GM19238 (cell line): ENCODE measurements around the gene SLC9A5.

Experiments
- DNase-seq: peaks from one replicate; pipeline ENCODE4 v3.0.0; 2011; ENCODE audit warnings: low spot score; ENCODE audit not compliant: insufficient read length

Gene SLC9A5

GRCh38 chr16:67305216-67306071 lies 56.7 kb downstream of the SLC9A5 start:
- DNase-seq, result no peak

DNA sequence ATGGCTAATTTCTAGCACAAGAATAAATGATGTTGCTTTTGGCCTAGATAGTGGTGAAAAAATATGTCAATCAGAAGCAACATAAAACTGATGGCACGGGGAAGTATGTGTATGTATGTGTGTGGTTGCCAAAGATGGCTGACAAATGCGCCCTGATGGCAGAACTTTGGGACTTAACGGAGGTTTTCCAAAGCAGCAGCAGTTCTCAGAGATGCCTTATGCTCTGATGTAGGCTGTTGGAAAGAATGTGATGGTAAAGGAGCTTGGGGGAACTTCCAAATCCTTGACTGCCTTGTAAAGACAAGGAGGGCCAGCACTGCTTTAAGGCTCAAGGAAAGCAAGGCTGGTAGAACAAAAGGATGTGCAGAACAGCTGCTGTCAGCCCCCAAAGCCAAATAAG lies 61.8 kb downstream of the SLC9A5 start:
- DNase-seq, result no peak

DNA sequence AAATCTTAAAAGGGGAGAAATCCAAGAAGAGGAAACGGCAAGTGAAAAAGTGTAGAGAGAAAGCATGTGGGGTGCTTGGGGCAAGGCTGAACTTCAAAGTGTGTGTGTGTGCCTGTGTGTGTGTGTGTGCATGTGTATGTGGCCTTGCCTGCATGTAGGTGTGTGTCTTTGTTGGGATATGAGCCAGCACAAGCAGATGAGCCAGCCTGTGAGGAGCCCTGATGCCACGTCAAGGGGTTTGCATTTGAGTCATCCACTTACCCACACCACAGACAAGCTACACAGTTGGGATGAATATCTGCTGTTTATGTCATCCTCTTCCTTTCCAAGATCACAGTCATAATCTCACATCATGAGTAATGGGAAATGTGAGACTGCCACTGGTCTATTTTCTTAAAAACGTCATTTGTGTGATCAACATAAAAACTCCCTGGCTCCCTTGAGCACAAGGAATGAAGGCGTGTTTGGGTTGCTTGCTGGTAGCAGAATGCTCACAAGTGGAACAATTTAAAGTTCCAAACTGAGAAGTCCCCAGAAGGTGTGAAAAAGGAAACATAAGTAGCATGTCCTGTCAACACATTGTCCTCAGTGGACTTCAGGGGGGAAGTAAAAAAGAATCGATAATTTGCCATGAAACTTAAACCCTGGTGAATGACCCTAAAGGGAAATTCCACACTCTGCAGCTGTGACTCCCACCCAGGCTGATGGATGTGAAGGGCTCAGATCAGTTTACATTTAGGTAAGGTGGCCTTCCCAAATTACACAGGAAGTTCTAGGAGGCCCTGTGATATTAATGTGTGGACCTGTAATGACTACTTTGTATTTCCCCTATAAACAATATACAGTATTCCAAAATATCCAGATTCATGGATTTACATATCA lies 63.1 kb downstream of the SLC9A5 start:
- no peak for DNase-seq

GRCh38 chr16:67312719-67313118 lies 63.9 kb downstream of the SLC9A5 start:
- no peak for DNase-seq

- no peak for DNase-seq
Measured at GRCh38 chr16:67317853-67318252, 69.1 kb downstream of the SLC9A5 start.
